ENCODE results near the gene HOXA3. TPM values are rescaled to one million over a fixed set of nuclear protein-coding genes. Genes with fewer than 3 reads are reported as not detected.
A peak's percentile ranks its signal among the peaks of the same experiment; 100 is the strongest.

Gene HOXA3
- total and polyA plus RNA-seq, 2 of the 8 experiments (the other 6 are each of a cell fraction or from before 2014, with no cell fraction given), result not detected

DNA sequence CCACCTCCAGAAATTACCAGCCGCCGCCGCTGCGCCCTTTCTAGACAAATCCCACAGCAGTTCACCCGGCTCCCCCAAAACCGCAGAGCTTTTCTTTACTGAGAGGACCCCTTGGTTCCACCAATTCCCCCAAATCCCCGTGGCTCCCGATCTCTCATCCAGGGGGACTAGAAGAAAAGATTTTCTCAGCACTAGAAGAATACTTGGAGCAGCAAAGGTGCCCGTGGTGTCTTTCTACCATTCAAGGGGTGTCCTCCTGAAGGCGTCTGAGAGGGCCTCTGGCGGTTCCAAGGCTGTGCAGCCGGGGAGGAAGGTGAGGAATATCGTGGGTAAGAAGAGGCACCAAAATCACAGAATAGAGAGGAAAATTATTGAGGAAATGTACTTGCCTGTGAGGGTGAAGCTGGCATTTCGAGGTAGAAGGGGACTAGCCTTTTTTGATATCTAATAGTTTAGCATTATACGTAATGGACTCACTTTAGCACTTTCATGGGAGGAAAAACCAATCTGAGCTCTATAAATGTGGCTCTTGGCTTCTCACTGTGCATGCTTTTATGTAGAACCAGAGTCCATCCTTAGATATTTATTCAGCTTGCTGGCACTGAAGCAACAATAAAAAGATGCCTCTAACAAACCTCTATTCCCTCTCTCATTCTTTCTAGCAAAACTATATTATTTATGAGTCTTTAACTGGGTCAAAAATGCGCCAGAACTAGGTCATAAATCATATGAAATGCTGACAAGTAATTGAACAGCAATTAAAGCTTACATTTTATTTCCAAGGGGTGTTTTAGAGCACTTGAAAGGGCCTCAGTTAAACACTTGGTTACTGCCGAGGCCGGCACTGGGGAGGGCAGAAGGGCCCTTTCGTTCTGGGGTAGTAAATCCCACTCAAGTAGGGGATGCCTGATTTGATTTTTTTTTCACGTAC is 36.1 kb downstream of the HOXA3 start (continued):
- no peak for TF ChIP-seq JUN (IDR thresholded peaks at IDR 0.05; ENCODE audit: low read depth, low read length)
- TF ChIP-seq NANOG (IDR thresholded peaks at IDR 0.05; ENCODE audit: insufficient read depth, low read depth, low read length, poor library complexity, severe bottlenecking), result no peak
- peak; percentile 18 for TF ChIP-seq CBX8 (IDR thresholded peaks at IDR 0.05; ENCODE audit: borderline replicate concordance, low read depth, low read length)
